UCSD-AML1 (cell line): ENCODE measurements around the gene HNMT.
"Not testable (repeated sequence)": the region's sequence is repeated elsewhere in the genome, so short reads cannot be mapped to it uniquely, and the experiment has no call there.

Source experiments
- DNase-seq: peaks from one replicate; lab custom pipeline; 2025; ENCODE audit not compliant: unreplicated experiment; lab: John Stamatoyannopoulos, UW

The HNMT gene

DNA sequence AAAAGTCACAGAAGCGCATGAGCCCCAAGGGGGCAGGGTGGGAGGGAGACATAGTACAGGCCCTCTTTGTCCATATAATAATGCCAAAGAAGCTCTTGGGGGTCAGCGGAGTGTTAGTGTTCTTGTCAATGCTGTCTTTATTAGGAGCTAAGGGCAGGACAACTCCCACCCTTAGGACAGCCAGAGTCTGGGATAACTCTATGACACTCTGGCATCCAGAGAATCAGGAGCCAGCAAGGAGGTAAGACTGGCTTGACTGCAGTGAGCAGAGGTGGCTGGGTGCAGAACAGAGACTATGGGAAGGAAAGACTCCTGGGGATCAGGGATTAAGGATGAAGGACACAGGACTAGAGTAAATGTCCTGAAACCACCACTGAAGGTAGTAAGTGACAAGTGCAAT lies 19.0 kb upstream of the HNMT start:
- no peak for DNase-seq

DNA sequence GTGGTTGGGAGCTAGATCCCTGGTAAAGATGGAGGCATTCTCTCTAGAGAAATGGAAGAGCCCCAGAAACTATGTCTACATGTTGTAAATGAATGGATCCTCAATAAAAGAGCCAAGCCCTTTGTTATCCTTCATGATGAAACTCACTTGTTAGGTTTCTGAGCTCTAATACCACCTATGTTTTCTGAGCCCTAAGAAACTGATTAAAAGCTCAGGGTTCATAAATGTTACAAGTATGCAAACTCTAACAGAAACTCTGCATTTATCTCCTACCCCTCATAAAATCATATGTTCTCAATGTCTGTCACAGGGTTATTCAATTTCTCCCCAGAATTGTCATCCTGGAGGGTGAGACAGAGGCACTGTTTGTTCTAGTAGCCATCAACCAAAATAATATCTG lies 18.0 kb upstream of the HNMT start:
- DNase-seq = no peak

DNA sequence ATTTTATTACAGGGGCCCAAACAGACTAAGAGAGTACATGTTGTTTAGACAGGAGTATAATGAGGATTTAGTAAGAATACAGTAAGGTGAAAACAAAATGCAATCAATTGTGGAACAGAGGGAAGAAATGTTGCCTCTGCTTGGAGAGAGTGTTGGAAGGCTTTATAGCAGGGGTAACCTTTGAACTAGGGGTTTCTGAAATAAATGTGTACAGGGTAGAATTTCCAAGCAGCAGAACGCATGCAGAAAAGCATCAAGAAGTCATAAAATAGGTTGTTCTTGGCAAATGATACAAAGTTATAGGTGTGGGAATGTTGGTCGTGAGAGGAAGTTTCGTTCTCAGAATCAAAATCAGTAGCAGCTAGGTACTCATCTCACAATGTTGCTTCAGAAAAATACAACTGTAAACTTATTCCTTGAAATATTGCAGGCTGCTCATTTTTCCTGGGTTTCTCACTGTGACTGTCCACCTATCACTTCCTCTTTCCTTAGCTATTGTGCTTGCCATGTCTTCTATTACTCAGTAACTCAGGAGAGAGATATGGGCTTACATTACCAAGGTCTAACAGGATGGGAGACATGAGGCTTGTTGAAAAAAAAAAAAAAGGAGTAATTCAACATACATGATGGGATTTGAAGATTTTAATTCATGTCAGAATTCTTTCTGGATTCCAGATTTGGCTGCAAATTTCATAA lies 17.1 kb upstream of the HNMT start:
- DNase-seq = no peak

DNA sequence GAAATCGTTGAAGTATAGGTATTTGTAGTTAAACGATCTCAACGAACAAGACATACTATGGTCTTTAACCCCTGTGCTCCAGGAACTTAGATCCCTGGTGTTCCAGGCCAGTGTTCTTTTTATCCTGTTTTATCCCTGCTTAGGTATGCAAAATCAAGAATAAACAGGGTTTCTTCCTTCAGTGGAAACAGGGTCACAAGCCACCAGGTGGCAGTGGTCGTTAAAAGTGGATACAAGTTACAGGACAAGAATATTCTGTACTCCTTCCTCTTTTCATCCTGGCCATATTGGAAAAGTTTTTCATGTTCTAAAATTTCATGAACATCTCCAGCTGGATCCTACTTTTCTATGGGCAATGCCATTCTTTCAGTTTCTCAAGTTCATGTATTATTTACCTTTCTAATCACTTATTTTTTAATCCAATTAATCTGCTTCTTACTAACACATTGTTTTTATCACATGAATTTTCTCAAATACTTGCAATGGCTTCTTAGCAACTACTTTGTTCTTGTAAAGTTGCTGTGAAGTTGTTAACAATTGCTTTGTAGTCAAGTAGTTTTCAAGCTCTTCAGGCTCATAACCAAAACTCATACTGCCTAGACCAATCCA lies 16.4 kb upstream of the HNMT start:
- peak; percentile 54 for DNase-seq

DNA sequence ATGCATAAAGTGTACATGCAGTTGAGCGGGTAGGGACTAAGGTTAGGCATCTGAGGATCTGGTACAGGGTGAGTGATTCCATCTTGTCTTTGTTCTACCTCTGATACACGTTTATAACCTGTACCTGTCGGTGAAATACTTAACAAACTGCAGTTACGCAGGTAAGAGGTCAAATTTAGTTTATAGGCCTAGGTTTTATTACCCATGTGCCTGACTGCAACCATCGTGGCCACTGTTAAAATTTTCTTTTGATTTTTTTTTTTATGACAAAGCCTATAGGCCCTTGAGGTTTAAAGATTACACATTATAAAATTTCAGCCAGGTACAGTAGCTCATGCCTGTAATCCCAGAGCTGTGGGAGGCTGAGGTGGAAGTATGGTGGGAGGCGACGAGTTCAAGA lies 15.4 kb upstream of the HNMT start:
- no peak for DNase-seq

DNA sequence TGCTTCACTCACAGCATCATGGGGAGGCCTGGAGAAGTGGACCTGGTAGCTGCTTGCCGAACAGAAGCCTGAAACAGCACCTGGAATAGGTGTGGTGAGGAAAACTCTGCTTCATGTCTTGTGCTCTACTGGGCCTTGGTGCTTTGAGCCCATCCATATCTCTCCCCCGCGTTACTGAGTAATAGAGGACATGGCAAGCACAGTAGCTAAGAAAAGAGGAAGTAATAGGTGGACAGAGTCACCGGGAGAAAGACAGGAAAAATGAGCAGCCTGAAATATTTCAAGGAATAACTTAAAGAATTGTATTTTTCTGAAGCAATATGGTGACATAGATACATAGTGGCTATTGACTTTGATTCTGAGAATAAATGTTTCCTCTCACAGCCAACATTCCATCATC lies 14.0 kb upstream of the HNMT start:
- DNase-seq = peak; percentile 11

DNA sequence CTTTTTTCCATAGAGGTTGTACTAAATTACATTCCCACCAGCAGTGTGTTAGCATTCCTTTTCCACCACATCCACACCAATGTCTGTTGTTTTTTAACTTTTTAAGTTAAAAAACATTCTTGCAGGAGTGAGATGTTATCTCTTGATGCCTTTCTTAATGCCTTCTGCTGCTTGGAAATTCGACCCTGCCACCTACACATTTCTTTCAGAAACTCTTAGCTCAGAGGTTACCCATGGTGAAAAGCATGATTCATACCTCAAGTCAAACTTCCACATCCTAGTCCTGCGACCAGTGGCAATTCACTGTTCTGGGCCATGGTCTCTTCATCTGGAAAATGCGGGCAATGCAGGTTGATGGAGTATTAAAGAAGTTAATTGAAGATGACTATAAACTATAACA lies 12.7 kb upstream of the HNMT start:
- DNase-seq = no peak

DNA sequence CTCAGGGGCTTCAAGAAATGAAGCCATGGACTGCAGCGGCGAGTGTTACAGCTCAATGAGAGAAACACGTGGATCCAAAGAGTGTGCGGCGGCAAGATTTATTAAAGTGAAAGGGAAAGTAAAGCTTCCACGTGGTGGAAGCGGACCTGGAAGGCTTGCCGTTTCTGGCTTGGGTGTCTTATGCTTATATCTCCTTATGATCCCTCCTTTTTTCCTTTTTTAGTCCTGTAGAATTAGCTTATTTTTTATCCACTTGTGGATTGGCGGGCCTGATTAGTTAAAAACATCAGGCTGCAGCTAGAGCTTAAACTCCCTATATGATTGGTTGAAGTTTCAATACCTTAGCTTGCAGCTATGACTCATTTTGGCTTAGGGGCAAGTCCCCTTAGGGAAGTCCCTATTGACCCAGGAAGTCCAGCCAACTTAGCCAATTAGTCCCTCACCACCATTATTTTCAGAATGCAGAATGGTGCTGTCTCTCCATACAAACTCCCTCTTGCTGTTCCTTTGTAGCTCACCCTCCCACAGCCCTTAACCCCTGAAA lies 11.6 kb upstream of the HNMT start:
- no peak for DNase-seq

DNA sequence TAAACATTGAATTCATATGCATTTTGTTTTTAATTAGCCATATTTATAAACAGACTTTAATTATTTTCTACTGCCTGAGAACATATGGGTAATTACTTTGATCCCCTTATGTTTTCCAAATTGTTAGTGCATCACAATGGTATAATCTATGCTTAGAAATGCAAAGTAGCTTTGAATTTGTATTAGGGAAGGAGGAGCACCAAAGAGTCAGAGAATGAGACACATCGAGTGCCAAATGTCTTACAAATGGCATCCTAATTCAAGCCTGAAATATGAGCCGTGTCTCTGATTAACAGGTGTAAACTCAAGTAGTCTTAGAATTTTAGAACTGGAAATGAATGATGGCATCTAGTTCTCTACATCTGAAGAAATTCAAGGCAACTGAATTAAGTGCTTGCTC lies 8.7 kb upstream of the HNMT start:
- no peak for DNase-seq

DNA sequence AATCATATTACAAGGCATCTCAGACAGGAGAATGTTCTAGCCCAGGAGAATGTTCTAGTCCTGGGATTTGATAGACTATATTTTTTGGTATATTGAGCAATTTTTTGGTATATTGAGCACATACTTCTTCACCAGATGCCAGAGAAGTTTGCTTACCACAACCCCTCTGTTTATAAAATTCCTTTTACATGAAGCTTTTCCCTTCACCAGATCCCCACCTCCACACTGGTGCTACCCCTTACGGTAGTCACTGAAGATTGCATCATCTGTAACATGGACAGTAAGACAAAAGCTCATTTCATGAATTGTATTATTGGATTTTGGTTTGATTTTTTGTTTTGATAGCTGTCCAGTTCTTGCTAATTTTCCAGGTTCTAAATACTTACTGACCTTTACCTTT lies 7.2 kb upstream of the HNMT start:
- no peak for DNase-seq

DNA sequence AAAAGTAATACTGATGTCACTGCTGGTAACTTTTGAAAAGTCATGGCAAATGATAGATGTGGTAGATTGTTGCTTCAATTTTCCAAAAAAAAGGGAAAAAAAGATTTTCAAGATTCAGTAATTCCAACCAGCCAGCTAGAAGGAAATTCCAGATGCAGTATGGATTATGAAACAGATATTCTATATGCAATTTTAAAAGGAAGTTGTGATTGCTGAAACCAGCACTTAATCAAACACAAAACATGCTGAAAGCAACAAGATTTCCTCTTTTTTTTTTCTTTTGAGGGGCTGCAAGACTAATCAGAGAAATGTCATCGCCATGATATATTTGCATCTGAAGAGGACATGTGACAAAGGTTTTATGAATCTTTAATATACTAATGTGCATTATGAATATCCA lies 5.1 kb upstream of the HNMT start:
- no peak for DNase-seq

DNA sequence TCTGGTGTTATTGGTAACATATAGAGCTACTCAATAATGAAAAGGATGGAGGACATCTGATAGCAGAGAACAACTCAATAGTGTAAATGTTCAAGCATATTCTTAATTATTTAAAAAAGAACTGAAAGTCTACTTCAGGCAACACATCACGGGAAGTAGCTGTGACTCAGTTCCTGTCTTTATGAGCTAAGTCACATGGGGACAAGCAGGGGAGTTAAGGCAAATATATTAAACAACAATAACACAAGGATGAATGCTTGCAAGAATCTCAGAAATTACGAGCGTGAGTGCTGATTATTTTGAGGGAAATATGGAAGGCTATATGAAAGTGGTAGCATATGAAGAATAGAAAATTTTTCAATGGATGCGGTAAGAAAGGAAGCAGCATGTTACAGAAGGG lies 4.0 kb upstream of the HNMT start:
- no peak for DNase-seq

DNA sequence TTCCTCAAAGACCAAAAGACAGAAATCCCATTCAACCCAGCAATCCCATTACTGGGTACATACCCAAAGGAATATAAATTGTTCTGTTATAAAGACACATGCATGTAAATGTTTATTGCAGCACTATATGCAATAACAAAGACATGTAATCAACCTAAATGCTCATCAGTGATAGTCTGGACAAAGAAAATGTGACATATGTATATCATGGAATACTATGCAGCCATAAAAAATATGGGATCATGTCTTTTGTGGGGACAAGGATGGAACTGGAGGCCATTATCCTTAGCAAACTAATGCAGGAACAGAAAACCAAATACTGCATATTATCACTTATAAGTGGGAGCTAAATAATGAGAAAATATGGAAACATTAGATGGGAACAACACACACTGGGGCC lies 2.7 kb upstream of the HNMT start:
- no peak for DNase-seq

DNA sequence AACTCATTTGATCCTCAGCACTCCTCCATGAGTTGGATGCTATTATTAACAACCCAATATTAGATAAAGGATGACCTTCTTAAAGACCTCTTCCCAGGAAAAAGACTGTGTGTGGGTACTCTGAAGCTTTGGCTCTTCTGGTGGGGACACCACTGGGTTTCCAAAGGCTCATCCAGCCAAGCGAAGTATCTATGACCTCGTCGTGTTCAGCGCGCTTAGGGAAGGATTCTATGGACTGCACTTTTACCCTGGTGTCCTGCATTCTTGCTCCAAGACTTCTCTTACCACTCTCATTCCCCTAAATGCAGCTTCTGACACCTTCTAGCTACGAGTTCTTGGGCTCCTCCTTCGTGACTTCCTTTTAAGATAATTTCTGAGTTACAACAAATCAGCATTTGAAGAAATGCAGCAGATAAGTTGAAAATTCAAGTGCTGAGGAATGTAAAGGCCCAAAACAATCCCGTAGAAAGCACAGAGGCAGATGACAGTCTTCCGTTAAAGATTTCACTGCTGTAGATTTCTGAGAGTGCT lies 673 bp upstream of the HNMT start:
- peak; percentile 10 for DNase-seq

DNA sequence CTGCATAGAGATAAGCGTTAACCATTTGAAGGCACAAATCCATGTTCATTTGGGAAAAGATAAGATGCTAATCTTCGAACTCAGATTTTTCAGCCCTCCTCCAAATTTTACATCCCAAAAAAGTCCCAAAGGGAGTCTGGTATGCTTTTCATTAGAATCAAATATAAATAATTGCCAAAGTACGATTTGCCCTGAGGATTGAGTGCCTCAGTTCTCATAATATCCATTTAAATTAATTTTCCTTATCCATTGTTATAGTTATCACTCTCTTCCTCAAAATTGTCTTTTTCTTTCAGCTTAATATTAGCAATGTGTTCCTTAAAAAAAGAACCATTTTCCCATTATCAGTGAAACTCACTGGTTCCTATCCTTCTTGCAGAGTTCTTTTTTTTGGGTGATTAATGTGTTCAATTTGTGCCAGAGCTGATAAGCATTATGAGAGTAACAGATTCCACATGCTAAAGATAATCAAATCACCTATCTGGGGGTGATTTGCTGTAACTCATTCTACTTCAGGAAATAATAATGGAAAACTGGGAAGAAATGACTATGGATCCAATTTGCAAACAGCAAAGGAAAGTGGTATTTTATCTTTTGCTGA lies 686 bp downstream of the HNMT start:
- no peak for DNase-seq

DNA sequence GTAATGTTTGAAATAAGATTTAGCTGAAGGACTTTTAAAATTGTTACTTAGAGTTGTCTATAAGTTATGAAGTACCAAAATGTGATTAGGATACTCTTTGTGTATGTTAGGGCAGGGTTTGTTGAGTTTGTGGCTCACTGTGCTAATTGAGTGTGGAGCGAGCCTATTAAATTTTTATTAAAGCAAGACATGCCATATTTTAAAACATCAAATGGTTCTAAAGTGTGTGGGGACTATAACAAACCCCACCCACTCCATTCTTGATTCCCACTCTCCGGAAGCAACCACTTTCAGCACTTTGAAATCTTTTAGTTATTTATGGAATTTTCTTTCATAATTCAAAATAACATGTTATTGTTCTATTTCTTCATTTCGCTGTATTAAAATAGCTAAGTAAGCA lies 1.8 kb downstream of the HNMT start:
- DNase-seq = no peak

DNA sequence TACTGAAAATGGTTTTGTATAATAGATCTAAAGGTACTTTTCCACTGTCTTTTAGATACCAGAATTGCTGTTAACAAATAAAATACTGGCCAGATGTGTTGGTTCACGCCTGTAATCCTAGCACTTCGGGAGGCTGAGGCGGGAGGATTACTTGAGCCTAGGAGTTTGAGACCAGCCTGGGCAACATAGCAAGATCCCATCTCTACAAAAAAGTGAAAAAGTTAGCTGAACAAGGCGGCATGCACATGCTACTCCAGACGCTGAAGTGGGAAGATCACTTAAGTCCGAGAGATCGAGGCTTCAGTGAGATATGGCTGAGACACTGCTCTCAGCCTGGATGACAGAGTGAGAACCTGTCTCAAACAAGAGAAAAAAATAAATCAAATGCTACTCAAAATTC lies 2.8 kb downstream of the HNMT start:
- DNase-seq = no peak

DNA sequence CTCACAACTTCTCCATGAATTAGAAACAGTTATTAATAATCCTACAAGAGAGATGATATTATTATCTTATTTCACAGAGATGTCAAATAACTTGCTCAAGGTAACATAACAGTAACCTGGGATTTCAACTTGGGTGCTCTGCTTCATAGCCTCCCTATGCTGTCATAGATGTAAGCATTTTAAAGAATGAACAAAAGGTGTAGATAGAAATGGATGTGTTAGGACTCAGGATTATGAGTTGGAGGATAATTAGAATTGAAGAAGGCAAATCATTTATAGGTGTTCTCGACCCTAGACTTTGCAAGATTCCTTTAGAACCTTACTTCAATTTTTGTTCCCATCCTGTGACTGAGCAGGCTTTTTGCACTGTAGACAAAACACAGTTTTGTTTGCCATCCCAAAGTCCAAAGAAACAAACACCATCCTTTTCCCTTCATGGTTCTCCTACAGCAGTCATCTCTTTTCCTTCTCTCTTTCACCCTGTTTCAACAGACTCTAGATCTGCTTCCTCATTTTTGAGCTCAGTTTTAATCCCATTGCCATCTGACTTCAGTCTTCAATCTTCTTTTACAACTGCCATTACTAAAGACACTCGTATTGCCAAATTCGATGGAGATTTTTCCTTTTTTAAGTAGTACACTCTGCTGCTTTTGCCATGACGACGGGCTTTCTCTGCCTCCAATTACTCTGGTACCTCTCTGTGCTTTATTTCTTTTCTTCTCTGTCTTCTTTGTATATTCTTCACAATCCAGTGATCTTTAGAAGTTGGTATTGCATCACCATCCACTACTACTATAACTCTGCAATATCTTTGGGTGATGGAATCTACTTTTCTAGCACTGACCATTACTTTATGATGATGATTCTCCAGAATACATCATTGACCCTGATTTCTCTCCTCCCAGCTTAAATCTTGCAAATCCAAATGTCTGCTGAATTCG lies 4.5 kb downstream of the HNMT start:
- no peak for DNase-seq

DNA sequence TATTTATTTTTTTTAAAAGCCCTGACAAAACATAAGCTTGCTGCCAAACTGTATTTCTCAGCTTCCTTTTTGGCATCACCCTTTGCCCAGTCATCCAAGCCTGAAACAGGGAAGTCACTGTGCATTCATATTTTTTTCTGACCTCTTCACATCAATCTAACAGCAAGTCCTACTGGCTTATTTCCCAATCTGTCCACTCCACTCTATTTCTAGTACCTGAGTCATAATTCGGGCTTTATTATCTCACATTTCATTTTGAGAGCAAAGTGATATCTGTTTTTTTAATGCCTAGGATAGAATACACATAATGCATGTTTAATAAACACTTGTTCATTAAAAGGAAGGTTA lies 5.1 kb downstream of the HNMT start:
- no peak for DNase-seq

DNA sequence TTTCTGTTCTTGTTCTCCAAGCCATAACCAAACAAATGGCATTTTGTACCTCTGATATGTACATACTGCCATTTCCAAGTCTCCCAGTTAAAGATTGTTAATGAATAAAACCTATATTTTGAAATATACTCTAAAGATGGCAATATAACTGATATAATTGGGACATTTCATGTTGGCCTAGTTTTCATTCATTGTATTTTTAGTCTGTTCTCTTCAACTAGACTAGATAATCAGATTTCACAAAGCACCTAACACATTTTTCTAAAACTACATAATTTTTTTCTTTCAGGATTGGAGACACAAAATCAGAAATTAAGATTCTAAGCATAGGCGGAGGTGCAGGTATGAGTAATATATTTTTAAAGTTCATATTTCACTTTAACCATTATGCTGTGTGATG lies 5.6 kb downstream of the HNMT start:
- no peak for DNase-seq

DNA sequence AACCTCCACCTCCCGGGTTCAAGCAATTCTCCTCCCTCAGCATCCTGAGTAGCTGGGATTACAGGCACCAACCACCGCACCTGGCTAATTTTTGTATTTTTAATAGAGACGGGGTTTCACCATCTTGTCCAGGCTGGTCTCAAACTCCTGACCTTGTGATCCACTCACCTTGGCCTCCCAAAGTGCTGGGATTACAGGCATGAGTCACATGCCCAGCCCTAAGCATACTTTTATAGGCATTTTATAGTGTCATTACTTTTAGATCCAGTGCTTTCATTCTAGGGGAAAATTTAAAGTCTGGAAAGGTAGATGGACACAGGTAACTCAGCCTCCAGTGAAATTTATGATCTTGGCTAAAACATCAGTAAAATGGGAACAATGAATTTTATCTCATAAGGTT lies 7.0 kb downstream of the HNMT start:
- not testable (repeated sequence) for DNase-seq
